22Rv1 (cell line): ENCODE data around the gene BCL10.
"Not testable (repeated sequence)": the region's sequence is repeated elsewhere in the genome, so short reads cannot be mapped to it uniquely, and the experiment has no call there.

Experiments used
- H3K27ac ChIP-seq: fragments of 450-650 bp; 2 replicates; pipeline ENCODE4 v1.5.1; 2017
- ZFX ChIP-seq: fragments of 450-650 bp; IDR thresholded peaks from 2 replicates; pipeline ENCODE4 v1.6.1; 2017; ENCODE audit warnings: antibody characterized with exemption, borderline replicate concordance
- TF ChIP-seq, protein P1 (sequence below): fragments of 450-650 bp; IDR thresholded peaks from 2 replicates; pipeline ENCODE4 v1.5.1; 2017; ENCODE audit warnings: mild to moderate bottlenecking

BCL10 gene

DNA sequence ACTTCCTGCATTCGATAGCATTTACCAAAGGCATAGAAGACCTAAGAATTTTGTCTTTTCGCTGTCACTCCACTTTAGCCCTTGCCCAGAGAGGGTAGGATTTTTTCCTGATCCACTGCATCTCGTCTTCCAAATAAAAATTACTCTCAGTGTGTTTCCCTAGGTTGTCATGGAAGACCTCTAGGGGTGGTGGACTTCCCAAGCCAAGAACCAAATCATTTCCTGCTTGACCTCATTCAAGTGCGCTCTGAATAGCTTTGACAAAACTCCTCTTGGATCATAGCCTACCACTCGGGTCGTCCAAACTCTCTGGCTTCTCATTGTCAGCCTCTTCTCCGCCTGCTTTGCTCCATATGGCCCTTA lies 16.5 kb downstream of the BCL10 start:
- H3K27ac ChIP-seq, result no peak overlapping the region
- TF ChIP-seq, protein P1, sequence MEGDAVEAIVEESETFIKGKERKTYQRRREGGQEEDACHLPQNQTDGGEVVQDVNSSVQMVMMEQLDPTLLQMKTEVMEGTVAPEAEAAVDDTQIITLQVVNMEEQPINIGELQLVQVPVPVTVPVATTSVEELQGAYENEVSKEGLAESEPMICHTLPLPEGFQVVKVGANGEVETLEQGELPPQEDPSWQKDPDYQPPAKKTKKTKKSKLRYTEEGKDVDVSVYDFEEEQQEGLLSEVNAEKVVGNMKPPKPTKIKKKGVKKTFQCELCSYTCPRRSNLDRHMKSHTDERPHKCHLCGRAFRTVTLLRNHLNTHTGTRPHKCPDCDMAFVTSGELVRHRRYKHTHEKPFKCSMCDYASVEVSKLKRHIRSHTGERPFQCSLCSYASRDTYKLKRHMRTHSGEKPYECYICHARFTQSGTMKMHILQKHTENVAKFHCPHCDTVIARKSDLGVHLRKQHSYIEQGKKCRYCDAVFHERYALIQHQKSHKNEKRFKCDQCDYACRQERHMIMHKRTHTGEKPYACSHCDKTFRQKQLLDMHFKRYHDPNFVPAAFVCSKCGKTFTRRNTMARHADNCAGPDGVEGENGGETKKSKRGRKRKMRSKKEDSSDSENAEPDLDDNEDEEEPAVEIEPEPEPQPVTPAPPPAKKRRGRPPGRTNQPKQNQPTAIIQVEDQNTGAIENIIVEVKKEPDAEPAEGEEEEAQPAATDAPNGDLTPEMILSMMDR, result peak; percentile 59
- no peak for TF ChIP-seq ZFX

DNA sequence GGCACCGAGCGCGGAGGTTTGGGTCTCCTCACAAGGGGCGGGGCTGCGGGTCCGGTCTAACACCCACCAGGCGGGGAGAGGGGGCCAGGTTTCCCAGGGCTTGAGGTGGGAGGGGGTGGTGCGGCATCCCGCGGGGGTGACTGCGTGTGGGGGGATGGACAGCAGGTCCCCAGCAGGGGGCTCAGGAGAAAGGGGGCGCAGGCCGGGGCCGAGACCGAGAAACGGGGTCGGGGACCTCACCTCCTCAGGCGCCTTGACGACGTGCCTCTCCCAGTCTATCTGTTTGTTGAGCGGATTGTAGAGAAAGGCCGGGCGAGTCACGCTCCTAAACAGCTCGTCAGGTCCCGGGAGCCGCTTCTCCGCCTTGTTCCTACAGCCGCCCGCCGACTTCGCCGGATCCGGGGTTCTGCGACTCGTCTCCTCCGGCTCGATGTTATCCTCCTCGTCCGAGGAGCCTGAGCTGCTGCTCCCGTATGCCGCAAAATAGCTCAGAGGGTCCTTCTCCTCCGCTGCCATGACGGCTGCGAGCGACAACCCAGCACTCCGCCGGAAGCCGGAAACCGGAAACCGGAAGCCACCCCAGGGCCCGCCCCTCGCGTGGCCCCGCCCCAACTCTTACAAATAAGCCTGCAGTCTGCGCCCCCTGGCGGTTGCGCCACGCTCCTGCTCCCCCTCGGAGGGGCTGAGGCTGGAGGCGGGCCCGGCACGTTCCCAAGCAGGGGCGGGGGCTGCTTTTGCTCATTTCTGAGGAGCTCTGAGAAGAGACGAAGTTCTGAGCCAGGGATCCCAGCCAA lies 17.1 kb downstream of the BCL10 start, which contains the start of gene C1orf52:
Gene C1orf52 (minus strand): TSS at position 545 of the 794 bp plus-strand sequence. CDS start 29 bp downstream, at position 516.
- no peak for TF ChIP-seq ZFX
- TF ChIP-seq, protein P1, result peak; percentile 95
- H3K27ac ChIP-seq, result peak within 1 kb of the TSS; percentile 37; the same call in 1 of the 2 replicates

DNA sequence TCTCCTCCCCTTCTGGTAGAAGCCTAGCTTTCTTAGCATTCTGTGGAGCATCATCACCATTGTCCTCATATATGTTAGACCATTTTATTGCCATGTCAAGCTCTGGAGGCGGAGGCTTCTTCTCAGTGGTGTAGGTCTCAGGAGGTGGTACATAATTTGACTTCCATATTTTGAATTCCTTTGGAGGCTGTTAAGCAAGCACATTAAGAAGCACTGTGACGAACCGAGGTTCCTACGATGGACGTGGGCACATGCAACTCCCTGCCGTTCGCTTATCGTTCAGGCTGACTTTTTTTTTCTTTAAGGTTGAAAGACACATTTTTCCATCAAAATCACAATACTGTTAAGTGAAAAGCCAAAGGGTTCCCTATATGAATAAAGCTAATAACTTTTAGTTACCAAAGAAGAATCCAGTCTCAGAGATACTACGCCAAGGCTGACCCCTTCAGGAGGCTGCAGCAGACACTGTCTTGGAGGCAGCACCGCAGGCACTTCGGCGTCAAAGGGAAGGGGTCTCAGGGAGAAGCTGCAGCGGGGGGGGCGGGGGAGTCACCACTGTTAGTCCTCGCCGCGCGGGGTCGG lies 17.8 kb downstream of the BCL10 start:
- H3K27ac ChIP-seq, result peak overlapping the region; percentile 37; the same call in 1 of the 2 replicates
- TF ChIP-seq ZFX, result no peak
- TF ChIP-seq, protein P1, result no peak

DNA sequence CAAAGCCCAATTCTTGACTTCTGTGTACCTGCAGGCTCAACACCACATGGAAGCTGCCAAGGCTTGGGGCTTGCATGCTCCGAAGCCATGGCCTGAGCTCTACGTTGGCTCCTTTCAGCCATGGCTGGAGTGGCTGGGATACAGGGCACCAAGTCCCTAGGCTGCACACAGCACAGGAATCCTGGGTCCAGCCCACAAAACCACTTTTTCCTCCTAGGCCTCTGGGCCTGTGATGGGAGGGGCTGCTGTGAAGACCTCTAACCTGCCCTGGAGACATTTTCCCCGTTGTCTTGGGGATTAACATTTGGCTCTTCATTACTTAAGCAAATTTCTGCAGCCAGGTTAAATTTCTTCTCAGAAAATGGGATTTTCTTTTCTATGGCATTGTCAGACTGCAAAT lies 27.4 kb downstream of the BCL10 start:
- not testable (repeated sequence) for H3K27ac ChIP-seq
- TF ChIP-seq, protein P1, result peak; percentile 9; the same call in 1 of the 2 replicates

DNA sequence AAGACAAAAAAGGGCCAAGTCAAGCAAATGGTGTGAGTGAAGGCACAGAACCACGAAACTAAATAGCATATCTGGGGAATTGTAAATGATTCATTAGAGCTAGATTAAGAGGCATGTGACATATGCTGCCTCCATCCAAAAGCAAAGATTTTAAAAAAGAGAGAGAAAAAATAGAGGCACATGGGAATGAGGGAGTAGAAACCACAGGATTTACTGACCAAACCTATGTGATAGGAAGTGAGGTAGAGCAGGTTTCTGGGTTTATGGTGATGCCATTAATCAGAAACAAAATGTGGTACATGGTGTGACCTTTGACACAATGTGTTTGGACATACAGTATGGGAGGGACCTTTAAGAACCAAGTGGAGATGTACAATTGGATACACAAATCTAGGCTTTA lies 30.5 kb downstream of the BCL10 start:
- TF ChIP-seq, protein P1, result no peak
- TF ChIP-seq ZFX, result no peak
- no peak overlapping the region for H3K27ac ChIP-seq

DNA sequence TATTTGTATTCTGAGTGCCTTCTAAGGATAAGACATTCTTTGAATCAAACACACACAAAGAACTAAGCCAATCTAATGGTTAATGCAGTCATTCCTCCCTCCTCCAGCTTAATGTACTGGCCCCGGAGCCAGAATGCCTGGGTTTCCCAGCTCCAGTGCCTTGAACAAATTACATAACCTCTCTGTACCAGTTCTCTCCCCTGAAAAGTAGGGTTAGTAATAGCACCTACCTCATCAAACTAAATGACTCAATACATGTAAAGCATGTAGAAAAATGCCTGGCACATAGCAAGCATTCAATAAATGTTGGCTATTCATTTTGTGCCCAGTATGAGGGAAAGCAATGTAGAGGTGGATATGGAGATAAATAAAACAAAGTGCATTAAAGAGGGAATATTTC lies 31.0 kb downstream of the BCL10 start:
- no peak overlapping the region for H3K27ac ChIP-seq
- TF ChIP-seq, protein P1, result no peak
- TF ChIP-seq ZFX, result no peak
